Upper lobe of left lung (tissue), 4 donors: ENCODE data around the gene CNTNAP2.

Experiments used
- CTCF ChIP-seq, 6 experiments: fragments of 450-650 bp in 4 of 6; fragments of 200-600 bp in 2 of 6; sonication (generic) in 2 of 6; IDR thresholded peaks; one replicate each; pipeline ENCODE4 v1.5.1; 2016 to 2019; ENCODE audit warnings: antibody characterized with exemption in 6 of 6
- EP300 ChIP-seq, 4 donors: sonication (generic); formaldehyde crosslinking; IDR thresholded peaks; one replicate each; pipeline ENCODE4 v1.5.1; 2017; ENCODE audit warnings: antibody characterized with exemption in 4 of 4, control low read depth in 2 of 4
- POLR2A ChIP-seq, 4 donors: fragments of 450-650 bp; IDR thresholded peaks; one replicate each; pipeline ENCODE4 v1.5.1; 2016 to 2017; ENCODE audit warnings: antibody characterized with exemption in 4 of 4, mild to moderate bottlenecking in 2 of 4
- POLR2AphosphoS5 ChIP-seq, 2 donors: sonication (generic); formaldehyde crosslinking; IDR thresholded peaks; one replicate each; pipeline ENCODE4 v1.5.1; 2017; ENCODE audit warnings: antibody characterized with exemption in 2 of 2

- TF ChIP-seq CTCF (IDR thresholded peaks at IDR 0.05), result no peak
- TF ChIP-seq POLR2A (IDR thresholded peaks at IDR 0.05), result no peak
- no peak for TF ChIP-seq EP300 (IDR thresholded peaks at IDR 0.05)
- no peak for TF ChIP-seq POLR2AphosphoS5 (IDR thresholded peaks at IDR 0.05)
Observed at GRCh38 chr7:147700702-147701101, 1584.1 kb downstream of the CNTNAP2 start.
